Suppressor macrophage treated with lipopolysaccharide for 1 hour (primary cell): ENCODE measurements around the gene CD44.

Experiments
- DNase-seq, 3 donors: peaks; one replicate each; pipeline ENCODE4 v3.0.0-alpha.2; 2020 to 2022

Gene CD44

DNA sequence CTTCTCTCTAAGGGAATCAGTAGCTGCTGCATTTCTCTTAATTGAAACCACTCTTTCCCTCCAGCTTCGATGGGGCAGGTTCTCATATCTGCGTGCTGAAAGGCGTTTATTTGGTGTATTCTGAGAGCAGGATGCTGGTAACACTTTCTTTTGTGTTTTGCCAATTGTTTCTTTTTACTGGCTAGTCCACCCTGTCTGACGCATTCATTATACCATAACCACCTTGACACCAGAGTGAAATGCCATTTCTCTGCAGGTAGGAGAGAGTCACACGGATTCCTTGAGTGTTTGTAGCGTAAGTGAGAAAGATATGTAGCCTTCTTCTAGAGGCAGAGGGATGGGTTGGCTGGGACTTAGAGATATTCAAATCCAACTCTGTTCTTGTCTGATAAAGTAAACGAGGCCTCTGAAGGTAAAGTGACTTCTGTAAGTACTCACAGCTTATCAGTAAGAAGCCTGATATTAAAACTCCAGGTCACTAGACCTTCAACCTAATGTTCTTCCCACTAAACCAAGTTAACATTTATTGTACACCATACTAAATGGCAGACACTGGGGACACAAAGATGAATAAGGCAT is 21.4 kb downstream of the CD44 start:
- DNase-seq: no peak

DNA sequence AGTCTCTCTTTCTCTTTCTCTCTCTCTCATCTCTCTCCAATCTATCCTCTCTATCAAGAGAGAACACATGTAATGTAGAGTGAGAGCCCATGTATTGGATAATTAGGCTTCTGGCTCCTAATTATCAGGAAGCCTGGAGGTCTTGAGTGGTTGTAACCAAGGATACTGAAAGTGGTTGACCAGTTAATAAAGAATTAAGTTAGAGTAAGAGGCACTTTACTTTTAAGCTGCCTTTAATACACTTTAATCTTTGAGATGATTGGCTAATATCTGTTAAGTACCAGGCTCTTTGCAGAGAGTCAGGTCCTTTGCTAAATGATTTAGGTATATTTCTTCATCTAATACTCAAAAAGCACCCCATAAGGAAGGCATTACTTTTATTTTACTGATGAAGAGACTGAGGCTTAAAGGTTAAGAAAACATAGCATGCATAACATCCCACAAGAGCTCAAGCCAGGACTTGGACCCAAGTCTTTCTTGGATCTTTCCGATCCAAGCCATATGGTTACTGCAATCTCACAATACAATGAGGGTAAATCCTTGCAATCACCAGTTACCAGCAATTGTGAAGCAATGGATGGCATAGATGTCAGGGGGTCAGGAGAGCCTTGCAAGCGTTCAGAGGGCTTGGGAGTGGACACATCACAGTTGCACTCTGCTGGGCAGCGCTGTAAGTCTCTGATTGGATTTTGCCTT is 22.1 kb downstream of the CD44 start:
- DNase-seq: peak in 1 of 3 donors; percentile 62

- peak in 2 of 3 donors; percentile 76 to 91 for DNase-seq
Observed at GRCh38 chr11:35162745-35163144, 23.8 kb downstream of the CD44 start.

DNA sequence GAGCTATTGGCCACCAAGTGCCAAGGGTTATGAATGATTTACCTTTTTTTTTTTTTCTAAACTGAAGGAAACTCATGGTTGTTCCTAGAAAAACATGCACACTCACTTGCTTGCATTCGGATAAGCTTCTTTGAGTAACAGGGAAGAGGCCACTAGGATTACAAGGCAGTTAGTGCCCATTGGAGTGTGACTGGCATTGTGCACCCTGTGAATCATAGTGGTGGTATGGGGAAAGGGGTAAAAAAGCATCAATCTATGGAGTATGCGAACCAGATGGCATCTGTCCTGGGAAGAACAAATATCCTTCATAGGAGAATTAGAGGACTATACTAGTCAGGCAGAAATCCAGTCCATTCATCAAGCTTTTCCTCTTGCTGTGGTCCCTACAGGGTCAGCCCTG is 24.2 kb downstream of the CD44 start:
- DNase-seq: peak in 1 of 3 donors; percentile 61

GRCh38 chr11:35163702-35164496 is 24.9 kb downstream of the CD44 start:
- DNase-seq: peak in 1 of 3 donors; percentile 57

DNA sequence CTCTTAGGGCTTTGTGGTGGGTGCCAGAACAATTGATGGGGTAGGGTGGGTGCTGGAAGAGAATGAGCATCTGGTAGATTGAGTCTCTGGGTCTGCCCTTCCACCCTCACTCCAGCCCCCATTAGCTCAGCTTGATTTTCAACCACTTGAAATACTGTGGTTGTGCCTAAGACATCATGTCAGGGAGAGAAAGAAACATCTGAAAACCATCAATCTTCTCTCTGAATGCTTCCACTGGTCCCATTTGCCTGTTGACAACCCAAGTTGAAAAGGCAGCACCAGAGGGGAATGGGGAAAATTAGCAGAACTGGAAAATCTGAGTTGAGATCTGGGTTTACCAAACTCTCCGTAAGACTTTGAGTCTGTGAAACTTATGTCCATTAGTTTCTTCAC is 26.1 kb downstream of the CD44 start:
- DNase-seq: no peak

DNA sequence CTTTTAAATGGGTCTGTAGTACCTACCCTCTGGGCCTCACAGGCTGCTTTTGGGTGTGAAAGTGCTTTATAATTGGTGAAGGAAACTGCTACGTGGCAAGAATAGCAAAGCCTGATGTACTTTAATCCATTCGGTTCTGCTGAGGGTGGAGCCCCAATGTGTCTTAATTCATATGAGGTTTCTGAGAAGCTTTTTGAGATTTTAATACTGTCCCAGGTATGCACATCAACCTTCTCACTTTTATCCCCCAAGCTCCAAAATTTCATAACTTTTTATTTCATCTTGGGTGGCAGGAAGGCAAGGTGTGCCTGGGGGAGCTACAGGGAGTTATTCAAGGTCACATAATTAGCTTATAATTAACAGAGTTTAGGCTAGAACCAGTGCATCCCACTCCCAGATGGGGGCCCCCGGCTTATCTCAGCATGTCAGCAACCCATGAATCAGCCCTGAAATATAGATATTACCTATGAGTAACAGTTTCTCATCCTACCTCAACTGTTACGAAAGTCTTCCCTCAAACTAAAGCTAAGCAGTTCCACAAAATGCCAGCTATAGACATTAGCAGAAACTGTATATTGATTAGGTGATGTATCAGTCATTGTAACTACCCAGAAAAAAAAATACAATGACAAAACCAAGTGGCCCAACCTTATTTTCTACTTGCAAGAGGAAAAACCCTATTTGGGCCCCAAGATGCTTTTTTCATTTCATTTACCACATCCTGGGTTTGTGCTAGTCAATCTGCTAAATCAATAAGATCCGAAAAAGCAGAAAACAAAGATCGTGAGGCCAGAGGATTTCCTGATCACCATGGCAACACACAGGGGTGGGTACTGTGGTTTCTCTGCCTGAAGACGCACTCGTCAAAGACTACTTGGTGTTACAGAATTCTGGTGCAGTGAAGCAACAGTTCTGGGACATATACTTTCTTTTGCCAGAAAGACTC is 26.7 kb downstream of the CD44 start:
- peak in 1 of 3 donors; percentile 62 for DNase-seq

- DNase-seq: peak; percentile 76 to 84 (median 83)
Observed at GRCh38 chr11:35166369-35167360, 27.7 kb downstream of the CD44 start.

- DNase-seq: no peak
Observed at GRCh38 chr11:35167426-35167954, 28.5 kb downstream of the CD44 start.

GRCh38 chr11:35168671-35169070 is 29.7 kb downstream of the CD44 start:
- DNase-seq: no peak

DNA sequence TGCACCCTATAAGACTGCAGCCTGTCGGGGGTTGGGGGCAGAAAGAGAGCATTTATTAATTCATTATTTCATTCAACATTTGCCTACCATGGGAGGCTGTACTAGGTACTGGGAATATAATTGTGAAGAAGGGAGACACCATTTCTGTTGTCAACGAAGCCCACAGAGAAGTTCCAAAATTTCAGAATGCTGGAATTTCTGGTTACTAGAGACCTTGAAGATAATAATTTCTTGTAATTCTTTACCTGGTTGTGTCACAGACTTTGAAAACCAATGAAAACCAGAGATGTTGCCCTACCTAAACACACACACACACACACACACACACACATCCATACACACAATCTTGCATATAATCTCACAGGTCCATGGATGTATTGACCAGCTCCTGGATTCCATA is 30.1 kb downstream of the CD44 start:
- peak in 1 of 3 donors; percentile 72 for DNase-seq

GRCh38 chr11:35169754-35170153 is 30.8 kb downstream of the CD44 start:
- no peak for DNase-seq

DNA sequence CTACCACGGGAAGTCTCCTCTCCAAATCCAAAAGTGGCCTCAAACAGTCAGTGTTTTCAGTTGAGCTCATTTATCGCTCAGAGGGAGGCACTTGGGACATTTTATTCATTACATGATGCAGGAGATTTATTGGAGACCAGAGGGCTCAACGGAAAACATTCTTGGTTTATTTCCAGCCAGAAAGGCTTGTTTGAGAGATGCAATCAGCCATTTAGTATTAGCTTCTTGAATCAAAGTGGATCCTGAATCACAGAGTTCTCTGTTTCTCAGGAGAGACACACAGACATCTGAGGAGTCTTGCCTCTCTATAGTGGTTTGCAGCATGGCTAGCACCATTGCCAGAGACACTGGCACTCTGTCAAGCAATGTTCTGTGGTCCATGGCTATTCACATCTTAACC is 31.5 kb downstream of the CD44 start:
- DNase-seq: no peak

GRCh38 chr11:35171226-35171625 is 32.3 kb downstream of the CD44 start:
- DNase-seq: no peak

DNA sequence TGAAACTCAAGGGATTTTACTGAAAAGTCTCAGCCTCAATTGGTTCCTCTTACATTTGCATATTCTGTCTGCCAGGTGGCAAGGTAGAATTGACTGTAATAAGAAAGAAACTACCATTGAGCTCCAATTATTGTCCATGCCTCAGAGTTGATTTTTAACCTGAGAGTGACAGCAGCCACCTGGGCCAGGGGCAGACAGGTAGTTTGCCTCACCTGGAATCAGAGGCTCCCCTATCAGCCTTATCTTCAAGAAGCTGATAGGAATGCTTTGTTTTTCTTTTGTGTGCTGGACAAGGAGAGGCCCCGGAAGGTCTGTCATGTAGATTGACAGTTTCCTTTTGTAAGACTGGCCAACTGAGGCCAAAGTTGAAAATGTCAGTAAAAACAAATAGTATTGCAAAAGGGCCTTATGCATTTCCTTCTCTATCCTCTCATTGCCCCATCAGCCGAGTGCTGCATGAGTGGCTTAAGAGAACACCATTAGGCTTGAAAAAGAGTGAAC is 34.1 kb downstream of the CD44 start:
- DNase-seq: peak in 1 of 3 donors; percentile 71

- DNase-seq: no peak
Observed at GRCh38 chr11:35173616-35174566, 34.9 kb downstream of the CD44 start.

- no peak for DNase-seq
Observed at GRCh38 chr11:35174666-35175065, 35.7 kb downstream of the CD44 start.

GRCh38 chr11:35177370-35177769 is 38.4 kb downstream of the CD44 start:
- DNase-seq: no peak

- DNase-seq: peak in 1 of 3 donors; percentile 29
Observed at GRCh38 chr11:35178067-35178805, 39.3 kb downstream of the CD44 start.
